Measurements from ENCODE around the gene GADD45A.

- TF ChIP-seq EZH2phosphoT487 (IDR thresholded peaks at IDR 0.05; ENCODE audit: insufficient read depth, low read depth) (no peak), EZH2 (IDR thresholded peaks at IDR 0.05; ENCODE audit: insufficient read depth, poor library complexity, severe bottlenecking) (no peak)
Observed at GRCh38 chr1:67704351-67704750, 19.4 kb downstream of the GADD45A start.

All from GM23248 (cell line).